Smooth muscle cell (in vitro differentiated cells): ENCODE measurements around the gene FLNB. TPM values are rescaled to one million over a fixed set of nuclear protein-coding genes. Genes with fewer than 3 reads are reported as not detected.

Experiments
- DNase-seq: peaks from one replicate; lab custom pipeline; 2025; ENCODE audit not compliant: unreplicated experiment; lab: John Stamatoyannopoulos, UW
- H2AFZ ChIP-seq: fragments of 200-600 bp; sonication (generic); 2 replicates; pipeline ENCODE4 v1.6.0; 2016; ENCODE audit warnings: antibody characterized with exemption, low read depth, mild to moderate bottlenecking
- H3F3A ChIP-seq: fragments of 200-600 bp; sonication (generic); 2 replicates; pipeline ENCODE4 v1.6.0; 2017; ENCODE audit warnings: antibody characterized with exemption, low read depth
- H3K27ac ChIP-seq: fragments of 200-600 bp; sonication (generic); 2 replicates; pipeline ENCODE4 v1.5.1; 2016; ENCODE audit warnings: low read depth, mild to moderate bottlenecking
- H3K27me3 ChIP-seq: fragments of 200-600 bp; sonication (generic); 2 replicates; pipeline ENCODE4 v1.6.1; 2016; ENCODE audit warnings: low read depth, mild to moderate bottlenecking
- H3K36me3 ChIP-seq: fragments of 200-600 bp; sonication (generic); 2 replicates; pipeline ENCODE4 v1.5.1; 2016; ENCODE audit warnings: low read depth
- H3K4me1 ChIP-seq: fragments of 200-600 bp; sonication (generic); 2 replicates; pipeline ENCODE4 v1.5.1; 2016; ENCODE audit warnings: low read depth
- H3K4me2 ChIP-seq: fragments of 200-600 bp; sonication (generic); 2 replicates; pipeline ENCODE4 v1.6.0; 2016; ENCODE audit warnings: mild to moderate bottlenecking
- H3K4me3 ChIP-seq: fragments of 200-600 bp; sonication (generic); 2 replicates; pipeline ENCODE4 v1.5.1; 2016; ENCODE audit warnings: mild to moderate bottlenecking
- H3K79me2 ChIP-seq: fragments of 200-600 bp; sonication (generic); 2 replicates; pipeline ENCODE4 v1.6.0; 2016; ENCODE audit warnings: low read depth, mild to moderate bottlenecking
- H3K9ac ChIP-seq: fragments of 200-600 bp; sonication (generic); 2 replicates; pipeline ENCODE4 v1.6.0; 2016; ENCODE audit warnings: low read depth
- H3K9me3 ChIP-seq: fragments of 200-600 bp; sonication (generic); replicated peaks from 2 replicates; pipeline ENCODE4 v1.5.1; 2016; ENCODE audit warnings: low read depth
- H4K20me1 ChIP-seq: fragments of 200-600 bp; sonication (generic); 2 replicates; pipeline ENCODE4 v1.6.0; 2016; ENCODE audit warnings: low read depth
- WGBS: methylation state at CpG from one replicate; pipeline ENCODE4 v1.1.7; 2016; ENCODE audit warnings: low lambda C conversion rate; 5-methylcytosine and 5-hydroxymethylcytosine counted together
- polyA plus RNA-seq: library from polyadenylated mRNA; unstranded; fragments of >200 nt; fragmentation: Nextera tagmentation; extraction: Ambion mirVana; gene quantifications from 2 replicates; pipeline ENCODE4 v1.2.1, GENCODE V29; 2016
- total RNA-seq: library from RNA; depleted of rRNA; stranded (reverse); fragments of >200 nt; gene quantifications from 2 replicates; pipeline ENCODE4 v1.2.3, GENCODE V29; 2014
- TF ChIP-seq, protein P1 (sequence below): fragments of 200-600 bp; sonication (generic); IDR thresholded peaks from 2 replicates; pipeline ENCODE4 v1.5.1; 2017; ENCODE audit warnings: borderline replicate concordance, mild to moderate bottlenecking, antibody characterized with exemption; ENCODE audit not compliant: insufficient read depth, poor library complexity, severe bottlenecking

Gene FLNB
- total and polyA plus RNA-seq, 2 experiments from 2014 or later, result 52.7 to 145 TPM

DNA sequence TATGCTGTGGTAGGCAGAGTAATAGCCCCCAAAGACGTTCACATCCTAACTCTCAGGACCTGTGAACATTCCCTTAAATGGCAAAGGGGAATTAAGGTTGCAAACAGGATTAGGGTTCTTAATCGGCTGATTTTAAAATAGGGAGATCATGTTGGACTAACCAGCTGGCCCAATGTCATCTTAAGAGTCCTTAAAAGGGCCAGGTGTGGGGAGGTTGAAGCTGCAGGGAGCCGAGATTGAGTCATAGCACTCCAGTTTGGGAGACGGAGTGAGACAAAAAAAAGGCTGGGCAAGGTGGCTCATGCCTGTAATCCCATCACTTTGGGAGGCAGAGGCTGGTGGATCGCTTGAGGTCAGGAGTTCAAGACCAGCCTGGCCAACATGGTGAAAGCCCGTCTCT, 1.6 kb upstream of the FLNB start:
- peak overlapping the region; percentile 88 for H3K27ac ChIP-seq
- TF ChIP-seq, protein P1, sequence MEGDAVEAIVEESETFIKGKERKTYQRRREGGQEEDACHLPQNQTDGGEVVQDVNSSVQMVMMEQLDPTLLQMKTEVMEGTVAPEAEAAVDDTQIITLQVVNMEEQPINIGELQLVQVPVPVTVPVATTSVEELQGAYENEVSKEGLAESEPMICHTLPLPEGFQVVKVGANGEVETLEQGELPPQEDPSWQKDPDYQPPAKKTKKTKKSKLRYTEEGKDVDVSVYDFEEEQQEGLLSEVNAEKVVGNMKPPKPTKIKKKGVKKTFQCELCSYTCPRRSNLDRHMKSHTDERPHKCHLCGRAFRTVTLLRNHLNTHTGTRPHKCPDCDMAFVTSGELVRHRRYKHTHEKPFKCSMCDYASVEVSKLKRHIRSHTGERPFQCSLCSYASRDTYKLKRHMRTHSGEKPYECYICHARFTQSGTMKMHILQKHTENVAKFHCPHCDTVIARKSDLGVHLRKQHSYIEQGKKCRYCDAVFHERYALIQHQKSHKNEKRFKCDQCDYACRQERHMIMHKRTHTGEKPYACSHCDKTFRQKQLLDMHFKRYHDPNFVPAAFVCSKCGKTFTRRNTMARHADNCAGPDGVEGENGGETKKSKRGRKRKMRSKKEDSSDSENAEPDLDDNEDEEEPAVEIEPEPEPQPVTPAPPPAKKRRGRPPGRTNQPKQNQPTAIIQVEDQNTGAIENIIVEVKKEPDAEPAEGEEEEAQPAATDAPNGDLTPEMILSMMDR, result no peak
- no peaks in the 10 kb centered on the region for H3K9me3 ChIP-seq
- peaks cover 10% of the 10 kb centered on the region for H3F3A ChIP-seq
- H3K36me3 ChIP-seq, result no peaks in the 10 kb centered on the region
- peaks cover 34% of the 10 kb centered on the region for H3K79me2 ChIP-seq
- no peak for DNase-seq
- no peak overlapping the region for H3K4me3 ChIP-seq
- no peaks in the 10 kb centered on the region for H3K27me3 ChIP-seq
- no peak overlapping the region for H2AFZ ChIP-seq
- peaks cover 31% of the 10 kb centered on the region for H4K20me1 ChIP-seq
- H3K4me1 ChIP-seq, result peaks cover 6% of the 10 kb centered on the region
- no peak overlapping the region for H3K4me2 ChIP-seq
- 73% methylated on average over 6 of the region's 6 CpGs for WGBS
- H3K9ac ChIP-seq, result no peak overlapping the region

DNA sequence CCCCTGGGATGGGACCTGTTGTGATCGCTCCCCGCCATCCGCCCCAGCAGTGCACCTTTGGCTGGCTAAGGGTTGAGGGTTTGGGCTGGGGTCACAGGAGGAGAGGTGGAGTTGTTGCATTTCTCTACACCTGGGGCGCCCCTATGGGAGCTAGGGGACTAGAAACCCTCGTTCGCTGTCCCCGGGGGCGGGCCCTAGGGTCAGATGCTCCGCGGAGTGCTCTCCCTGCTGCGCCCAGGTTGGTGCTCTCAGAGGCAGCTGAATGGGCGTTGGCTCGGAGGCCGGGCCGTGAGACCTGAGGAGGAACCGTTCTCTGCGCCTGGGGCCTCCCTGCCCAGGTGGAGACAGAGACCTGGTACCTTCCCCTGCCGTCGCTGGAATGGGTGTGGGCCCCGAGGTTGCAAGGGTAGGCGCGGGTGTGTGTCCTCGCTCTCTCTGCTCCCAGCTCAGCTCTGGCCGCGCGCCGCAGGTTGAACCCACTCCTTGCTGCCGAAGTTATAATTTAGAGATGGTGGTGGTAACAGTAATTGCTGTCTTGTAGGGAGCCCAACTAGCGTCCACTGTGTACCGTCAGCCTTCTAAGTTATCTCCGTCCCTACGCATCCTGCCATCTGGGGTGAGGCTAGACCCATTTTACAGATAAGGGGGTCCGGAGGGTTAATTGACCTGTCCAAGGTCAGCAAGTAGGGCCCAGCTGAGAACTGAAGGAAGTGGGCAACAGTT, 965 bp downstream of the FLNB start:
- peak overlapping the region; percentile 88 for H3K4me2 ChIP-seq
- H3F3A ChIP-seq, result peaks cover 29% of the 10 kb centered on the region
- H3K36me3 ChIP-seq, result no peaks in the 10 kb centered on the region
- no peak for DNase-seq
- peak overlapping the region; percentile 71 for H3K9ac ChIP-seq
- TF ChIP-seq, protein P1, result no peak
- peaks cover 10% of the 10 kb centered on the region for H3K4me1 ChIP-seq
- peak overlapping the region; percentile 28 for H3K27ac ChIP-seq
- 4% methylated on average over 32 of the region's 33 CpGs for WGBS
- peaks cover 57% of the 10 kb centered on the region for H4K20me1 ChIP-seq
- H3K79me2 ChIP-seq, result peaks cover 59% of the 10 kb centered on the region
- H3K27me3 ChIP-seq, result no peaks in the 10 kb centered on the region
- peak overlapping the region; percentile 80 for H3K4me3 ChIP-seq
- no peak overlapping the region for H2AFZ ChIP-seq
- H3K9me3 ChIP-seq, result no peaks in the 10 kb centered on the region

DNA sequence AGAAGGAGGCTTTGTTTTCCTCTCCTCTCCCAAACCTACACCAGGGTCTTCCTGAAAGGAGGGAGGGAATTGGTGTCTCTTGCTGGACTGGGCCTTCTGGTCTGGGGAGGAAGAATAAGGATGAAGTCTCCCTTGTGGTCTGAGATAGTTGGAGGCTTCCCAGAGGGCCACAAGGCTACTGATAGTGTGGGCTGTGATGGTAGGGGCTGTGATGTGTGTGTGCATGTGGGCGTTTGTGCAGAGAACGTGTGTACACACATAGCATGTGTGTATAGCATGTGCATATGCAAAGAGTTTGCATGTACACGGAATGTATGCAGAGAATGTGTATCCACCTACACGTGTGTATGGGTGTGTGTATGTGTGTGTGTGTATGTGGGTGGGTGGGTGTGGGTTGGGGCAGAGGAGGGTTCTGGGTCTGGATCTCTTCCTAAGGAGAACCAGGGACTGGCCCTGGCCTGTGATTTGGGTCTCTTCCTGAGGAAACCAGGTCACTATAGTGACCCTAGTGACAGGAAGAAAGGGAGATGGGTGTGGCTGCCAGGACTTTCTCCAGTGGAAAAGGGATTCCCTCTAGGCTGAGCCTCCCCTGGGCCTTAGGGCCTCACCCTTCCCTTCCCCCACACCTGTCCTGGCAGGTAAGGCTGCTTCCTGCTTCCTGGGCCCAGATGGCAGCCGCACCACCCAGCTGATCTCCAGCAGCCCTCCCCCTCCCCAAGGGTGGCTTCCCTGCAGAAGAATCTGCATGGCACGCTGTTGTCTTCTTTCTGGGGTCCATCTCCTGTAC, 1.7 kb downstream of the FLNB start:
- H3K79me2 ChIP-seq, result peaks cover 67% of the 10 kb centered on the region
- peaks cover 29% of the 10 kb centered on the region for H3F3A ChIP-seq
- H2AFZ ChIP-seq, result no peak overlapping the region
- H3K4me1 ChIP-seq, result peaks cover 10% of the 10 kb centered on the region
- peaks cover 64% of the 10 kb centered on the region for H4K20me1 ChIP-seq
- H3K27me3 ChIP-seq, result no peaks in the 10 kb centered on the region
- DNase-seq, result no peak
- peak overlapping the region; percentile 62 for H3K27ac ChIP-seq
- no peaks in the 10 kb centered on the region for H3K9me3 ChIP-seq
- TF ChIP-seq, protein P1, result no peak
- H3K4me3 ChIP-seq, result peak overlapping the region; percentile 80
- peak overlapping the region; percentile 88 for H3K4me2 ChIP-seq
- H3K9ac ChIP-seq, result peak overlapping the region; percentile 71
- 35% methylated on average over 5 of the region's 6 CpGs for WGBS
- no peaks in the 10 kb centered on the region for H3K36me3 ChIP-seq
